Osteoblast (primary cell): ENCODE measurements around the gene CYSTM1. TPM values are rescaled to one million over a fixed set of nuclear protein-coding genes. Genes with fewer than 3 reads are reported as not detected.

ENCODE experiments used
- DNase-seq: peaks from one replicate; pipeline ENCODE4 v3.0.0; 2011; ENCODE audit warnings: low spot score, mixed read lengths; ENCODE audit not compliant: insufficient read length; ENCODE audit errors: missing footprints
- H2AFZ ChIP-seq: 2 replicates; pipeline ENCODE4 v1.6.0; 2011; ENCODE audit warnings: mild to moderate bottlenecking, low read length
- H3K27ac ChIP-seq: 2 replicates; pipeline ENCODE4 v1.5.1; 2011; ENCODE audit warnings: mild to moderate bottlenecking, low read depth, low read length, moderate library complexity
- H3K27me3 ChIP-seq: 2 replicates; pipeline ENCODE4 v1.6.0; 2012; ENCODE audit warnings: mild to moderate bottlenecking, control low read depth, inconsistent platforms, low read length, moderate library complexity; ENCODE audit not compliant: insufficient read depth
- H3K36me3 ChIP-seq: 2 replicates; pipeline ENCODE4 v1.5.1; 2011; ENCODE audit warnings: mild to moderate bottlenecking, low read length, control low read depth, moderate library complexity; ENCODE audit not compliant: insufficient read depth
- H3K4me1 ChIP-seq: 2 replicates; pipeline ENCODE4 v1.5.1; 2011; ENCODE audit warnings: mild to moderate bottlenecking, low read length, control low read depth, moderate library complexity; ENCODE audit not compliant: insufficient read depth
- H3K4me2 ChIP-seq: 2 replicates; pipeline ENCODE4 v1.6.0; 2011; ENCODE audit warnings: mild to moderate bottlenecking, low read length; ENCODE audit not compliant: insufficient read depth
- H3K4me3 ChIP-seq: fragments of 200-600 bp; sonication (generic); 3 replicates; pipeline ENCODE4 v1.5.1; 2012; ENCODE audit warnings: mild to moderate bottlenecking, low read length, inconsistent platforms; ENCODE audit not compliant: insufficient read depth
- H3K79me2 ChIP-seq: 2 replicates; pipeline ENCODE4 v1.6.0; 2012; ENCODE audit warnings: mild to moderate bottlenecking, low read length, control low read depth, inconsistent platforms; ENCODE audit not compliant: insufficient read depth
- H3K9me3 ChIP-seq: 2 replicates; pipeline ENCODE4 v1.5.1; 2011; ENCODE audit warnings: low read depth, low read length, control low read depth
- H4K20me1 ChIP-seq: 2 replicates; pipeline ENCODE4 v1.6.0; 2012; ENCODE audit warnings: mild to moderate bottlenecking, low read length, control low read depth; ENCODE audit not compliant: insufficient read depth
- CTCF ChIP-seq: IDR thresholded peaks from 2 replicates; pipeline ENCODE4 v1.5.1; 2011; ENCODE audit warnings: mild to moderate bottlenecking, low read depth, low read length, moderate library complexity; ENCODE audit errors: extremely low read depth
- total RNA-seq: library from RNA; depleted of rRNA; stranded (reverse); fragments of >200 nt; gene quantifications from 2 replicates; pipeline ENCODE4 v1.2.3, GENCODE V29; 2012

CYSTM1 gene
- total RNA-seq, 1 donor, result 27.9 TPM

GRCh38 chr5:140150201-140150600, 24.8 kb upstream of the CYSTM1 start:
- Histone ChIP-seq H3K79me2 (peaks cover 29% of the 10 kb centered on the region), H3K4me2 (no peak overlapping the region), H4K20me1 (peaks cover 84% of the 10 kb centered on the region), H3K27me3 (no peaks in the 10 kb centered on the region), H3K36me3 (no peaks in the 10 kb centered on the region), H3K27ac (no peak overlapping the region), H3K4me1 (peaks cover 7% of the 10 kb centered on the region), H2AFZ (no peak overlapping the region), H3K4me3 (no peak overlapping the region), H3K9me3 (no peaks in the 10 kb centered on the region)
- no peak for TF ChIP-seq CTCF
- DNase-seq, result no peak

GRCh38 chr5:140151144-140152021, 23.6 kb upstream of the CYSTM1 start:
- Histone ChIP-seq H3K27ac (no peak overlapping the region), H3K27me3 (no peaks in the 10 kb centered on the region), H2AFZ (no peak overlapping the region), H3K9me3 (no peaks in the 10 kb centered on the region), H3K4me3 (no peak overlapping the region), H3K36me3 (no peaks in the 10 kb centered on the region), H3K4me2 (no peak overlapping the region), H4K20me1 (peaks cover 75% of the 10 kb centered on the region), H3K4me1 (no peaks in the 10 kb centered on the region), H3K79me2 (peaks cover 19% of the 10 kb centered on the region)
- no peak for DNase-seq
- TF ChIP-seq CTCF, result no peak

DNA sequence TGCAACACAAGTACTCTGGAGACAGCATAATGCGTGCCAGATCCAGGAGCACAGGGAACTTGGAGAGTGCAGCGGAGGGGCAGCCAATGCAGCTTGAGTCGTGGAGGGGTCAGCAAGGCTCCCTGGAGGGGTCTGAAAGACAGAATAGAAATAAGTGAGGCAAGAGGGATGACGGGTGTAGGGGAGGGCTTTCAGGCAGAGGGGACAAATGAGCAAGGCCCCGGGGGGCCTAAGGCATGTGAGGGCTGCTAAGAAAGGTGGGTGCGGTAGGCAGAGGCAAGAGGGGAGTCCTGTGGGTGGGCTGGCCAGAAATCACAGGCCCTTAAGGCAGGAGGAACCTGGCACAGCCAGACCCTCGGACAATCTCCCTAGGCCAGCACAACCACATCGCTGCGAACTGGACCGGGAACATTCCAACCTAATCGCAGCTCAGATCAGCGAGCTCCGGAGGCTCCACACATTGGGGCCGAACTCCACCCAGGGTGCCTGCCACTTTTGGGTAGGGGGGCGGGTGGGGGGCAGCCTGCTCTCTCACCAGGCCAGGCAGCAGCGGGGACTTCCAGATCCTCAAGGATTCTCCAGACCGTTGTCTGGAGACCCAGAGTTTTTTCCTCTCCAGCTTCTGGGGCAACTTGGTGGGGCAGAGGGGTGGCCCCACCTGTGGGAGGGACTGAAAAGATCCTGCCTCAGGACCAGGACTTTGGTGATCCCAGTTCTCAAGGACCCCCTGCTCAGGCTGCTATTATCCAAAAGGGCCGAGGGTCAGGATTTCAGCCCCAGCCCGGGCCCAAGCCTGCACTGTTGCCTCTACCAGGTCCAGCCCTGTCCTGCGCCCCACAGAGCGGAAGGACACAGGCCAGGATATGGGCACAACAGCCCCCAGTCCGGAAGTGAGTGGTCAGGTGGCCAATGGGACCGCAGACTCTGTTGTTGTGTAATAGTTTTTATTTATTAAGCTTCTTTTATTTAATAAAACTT, 22.7 kb upstream of the CYSTM1 start:
- Histone ChIP-seq H3K9me3 (no peaks in the 10 kb centered on the region), H3K27me3 (no peaks in the 10 kb centered on the region), H3K79me2 (peaks cover 16% of the 10 kb centered on the region), H3K27ac (no peak overlapping the region), H4K20me1 (peaks cover 67% of the 10 kb centered on the region), H3K4me1 (peaks cover 4% of the 10 kb centered on the region), H3K4me3 (no peak overlapping the region), H3K4me2 (no peak overlapping the region), H3K36me3 (no peaks in the 10 kb centered on the region), H2AFZ (no peak overlapping the region)
- TF ChIP-seq CTCF, result no peak
- no peak for DNase-seq
